Heart left ventricle (tissue), 16 donors: Measurements from ENCODE around the gene PIAS4. TPM values are rescaled to one million over a fixed set of nuclear protein-coding genes. Genes with fewer than 3 reads are reported as not detected.

Experiments
- ATAC-seq, 4 donors: fragments of 200-7000 bp; cut with Tn5 transposase; one replicate each; pipeline ENCODE4 v1.9.1; 2020 to 2022; ENCODE audit warnings: moderate library complexity in 4 of 4, mild to moderate bottlenecking in 3 of 4, moderate number of reproducible peaks in 1 of 4
- DNase-seq, 5 donors: peaks; one replicate each; pipeline ENCODE4 v3.0.0-alpha.2; 2020
- H3K27ac ChIP-seq, 12 donors: fragments of 200-600 bp; sonication (generic) in 4 of 12; one replicate each; pipeline versions ENCODE4 v1.5.0 to v1.8.0; 2016 to 2022; ENCODE audit warnings: mild to moderate bottlenecking in 2 of 12
- H3K27me3 ChIP-seq, 9 donors: fragments of 200-600 bp; sonication (generic) in 2 of 9; one replicate each; pipeline versions ENCODE4 v1.5.1 to v1.8.0; 2016 to 2022; ENCODE audit warnings: mild to moderate bottlenecking in 3 of 9
- H3K36me3 ChIP-seq, 9 donors: fragments of 200-600 bp; sonication (generic) in 2 of 9; one replicate each; pipeline versions ENCODE4 v1.5.0 to v1.8.0; 2018 to 2022; ENCODE audit warnings: mild to moderate bottlenecking in 2 of 9
- H3K4me1 ChIP-seq, 12 donors: fragments of 200-600 bp; sonication (generic) in 4 of 12; one replicate each; pipeline versions ENCODE4 v1.5.0 to v1.8.0; 2016 to 2022; ENCODE audit warnings: mild to moderate bottlenecking in 3 of 12
- H3K4me3 ChIP-seq, 12 donors: fragments of 200-600 bp; sonication (generic) in 4 of 12; one replicate each; pipeline versions ENCODE4 v1.5.0 to v1.8.0; 2017 to 2022; ENCODE audit warnings: mild to moderate bottlenecking in 9 of 12, moderate library complexity in 4 of 12
- H3K9me3 ChIP-seq, 12 donors: fragments of 200-600 bp; sonication (generic) in 4 of 12; one replicate each; pipeline versions ENCODE4 v1.5.0 to v1.8.0; 2016 to 2022; ENCODE audit warnings: mild to moderate bottlenecking in 1 of 12
- CTCF ChIP-seq, 12 donors: fragments of 200-600 bp; sonication (generic) in 4 of 12; IDR thresholded peaks; one replicate each; pipeline versions ENCODE4 v1.5.0 to v1.8.0; 2018 to 2022; ENCODE audit warnings: antibody characterized with exemption in 12 of 12, mild to moderate bottlenecking in 5 of 12
- POLR2A ChIP-seq, 2 donors: fragments of 450-650 bp; IDR thresholded peaks; one replicate each; pipeline ENCODE4 v1.6.1; 2017; ENCODE audit warnings: antibody characterized with exemption in 2 of 2, mild to moderate bottlenecking in 2 of 2, moderate library complexity in 2 of 2
- WGBS, 4 donors: extraction: QIAGEN DNeasy Blood & Tissue Kit in 2 of 4; methylation state at CpG; one replicate each; pipeline versions ENCODE4 v1.1.5 to v1.1.7; 2013 to 2018; 5-methylcytosine and 5-hydroxymethylcytosine counted together
- intact Hi-C, 10 donors: fragments of 100-400 bp; cut with DNase I; formaldehyde crosslinking; loops; one replicate each; pipeline versions ENCODE4 v1.11.1 to v1.14.2; 2022
- polyA plus RNA-seq, 2 donors: library from polyadenylated mRNA; stranded (reverse); fragments of 200-250 nt; gene quantifications; one replicate each; pipeline ENCODE4 v1.2.3, GENCODE V29; 2013
- total RNA-seq, 9 donors: library from RNA; depleted of rRNA in 2 of 9; stranded (reverse); fragments of >200 nt in 2 of 9; fragmentation: NEBNext Ultra II Directional in 3 of 9; extraction: Animal tissue kit (Norgen Biotek cat#: 25700) in 3 of 9; gene quantifications; one replicate each; pipeline versions ENCODE4 v1.1.0 to v1.2.4, GENCODE V29; 2016 to 2023
- donor health status: ischemic (EF 13 %, LVEDD 7.1; RV severe dilation, severe dysfunction).
- donor health status: healthy with polysubstance abuse.
- donor health status: DM: no; HTN: yes; CAD: no.
- donor health status: DM: no; HTN: no; CAD: no.
- donor health status: ischemic (EF 25% LVEDD 6.9; RV normal size, moderate dysfunction).
- donor health status: ischemic (EF 25% LVEDD 5.7; RV mildly dilated, moderate dysfunction).
- donor health status: healthy.
- donor health status: DM: yes; HTN: yes; CAD: no.
- donor health status: ischemic (EF 35%, LVEDD 5.7; RV mildly dilated, moderate dysfunction).
- donor health status: nonischemic (EF 11% LVEDD 7.7; RV severe dilation, severe dysfunction).
- donor health status: DM: yes; HTN: yes; CAD: no.
- donor health status: PGD.
- donor health status: ischemic (EF 29% LVEDD 5.4; RV normal size, mild dysfunction).
- donor health status: nonischemic (EF 23%, LVEDD 6.1; RV moderate dilation, normal function).

The PIAS4 gene
- total and polyA plus RNA-seq, 11 donors: 12.3 to 19.1 (median 15.3) TPM

GRCh38 chr19:4015705-4016402 is 8.3 kb downstream of the PIAS4 start:
- peaks cover 0 to 71% (median 27%) of the 10 kb centered on the region in 12 donors for H3K4me1 ChIP-seq
- intact Hi-C loops: loop anchor here in 6 of 10 donors (5.0 to 10.0 kb wide), 5 partner anchors 36 to 109 kb away; partner anchors contain the start of gene MAP2K2 (in 1 of the 6)
- no peaks in the 10 kb centered on the region for H3K27me3 ChIP-seq
- ATAC-seq (peak; percentile 6 to 28 (median 10)), DNase-seq (no peak)
- no peaks in the 10 kb centered on the region for H3K9me3 ChIP-seq
- WGBS, 4 donors: 57 to 75% (median 70%) methylated on average over 33 to 37 of the region's 37 CpGs
- H3K27ac ChIP-seq: peak overlapping the region; percentile 51 to 87 (median 80)
- TF ChIP-seq POLR2A (IDR thresholded peaks at IDR 0.05) (no peak), CTCF (IDR thresholded peaks at IDR 0.05) (no peak)
- peak overlapping the region in 10 of 12 donors; percentile 25 to 43 (median 32) for H3K4me3 ChIP-seq
- H3K36me3 ChIP-seq: peaks cover 0 to 55% (median 21%) of the 10 kb centered on the region in 9 donors

DNA sequence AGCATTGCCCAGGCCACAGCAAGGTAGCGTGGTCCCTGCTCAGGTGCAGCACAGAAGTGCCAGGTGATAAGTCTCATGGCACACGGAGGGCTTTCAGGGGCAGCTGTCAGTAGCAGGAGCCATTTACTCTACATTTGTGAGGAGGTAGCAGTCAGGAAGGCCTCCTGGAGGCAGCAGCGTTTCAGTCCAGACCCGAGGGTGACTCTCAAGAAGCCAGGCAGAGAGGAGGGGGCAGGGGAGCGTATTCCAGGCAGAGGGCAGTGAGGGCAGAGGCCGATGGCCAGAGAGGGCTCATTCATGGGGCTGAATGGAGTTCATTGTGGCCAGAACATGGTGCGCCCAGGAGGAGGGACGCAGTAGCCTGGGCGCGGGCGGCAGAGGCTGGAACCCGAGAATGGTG is 8.9 kb downstream of the PIAS4 start:
- DNase-seq: no peak
- ATAC-seq: no peak
- no peak for TF ChIP-seq POLR2A (IDR thresholded peaks at IDR 0.05)
- no peak for TF ChIP-seq CTCF (IDR thresholded peaks at IDR 0.05)
- 83 to 88% (median 88%) methylated on average over 10 to 12 of the region's 12 CpGs for WGBS, 4 donors
- H3K4me3 ChIP-seq: no peak overlapping the region
- H3K4me1 ChIP-seq: peaks cover 0 to 65% (median 22%) of the 10 kb centered on the region in 12 donors
- no peaks in the 10 kb centered on the region for H3K27me3 ChIP-seq
- intact Hi-C loops: loop anchor here in 6 of 10 donors (5.0 to 10.0 kb wide), 5 partner anchors 36 to 108 kb away; partner anchors contain the start of gene MAP2K2 (in 1 of the 6)
- H3K36me3 ChIP-seq: peaks cover 0 to 51% (median 21%) of the 10 kb centered on the region in 9 donors
- H3K9me3 ChIP-seq: peaks cover 0 to 3% (median 0%) of the 10 kb centered on the region in 12 donors
- peak overlapping the region in 9 of 12 donors; percentile 64 to 85 (median 80) for H3K27ac ChIP-seq

- Histone ChIP-seq H3K27me3 (no peaks in the 10 kb centered on the region), H3K9me3 (peaks cover 0 to 9% (median 0%) of the 10 kb centered on the region in 12 donors), H3K36me3 (peaks cover 0 to 54% (median 24%) of the 10 kb centered on the region in 9 donors), H3K4me1 (peaks cover 0 to 63% (median 22%) of the 10 kb centered on the region in 12 donors), H3K27ac (peak overlapping the region in 4 of 12 donors; percentile 70 to 85 (median 81)), H3K4me3 (no peak overlapping the region)
- ATAC-seq (no peak), DNase-seq (no peak)
- TF ChIP-seq CTCF (IDR thresholded peaks at IDR 0.05) (no peak), POLR2A (IDR thresholded peaks at IDR 0.05) (no peak)
- intact Hi-C loops: loop anchor here in 6 of 10 donors (5.0 to 10.0 kb wide), 5 partner anchors 35 to 108 kb away; partner anchors contain the start of gene MAP2K2 (in 1 of the 6)
- WGBS, 4 donors: 93 to 94% (median 93%) methylated on average over 8 to 15 of the region's 15 CpGs
These were observed 9.5 kb downstream of the PIAS4 start for GRCh38 chr19:4016903-4017638.
